B cell (primary cell): ENCODE results near the gene HIPK3. TPM values are rescaled to one million over a fixed set of nuclear protein-coding genes. Genes with fewer than 3 reads are reported as not detected.

Experiments used
- ATAC-seq: fragments of 200-7000 bp; cut with Tn5 transposase; one replicate; pipeline ENCODE4 v1.10.0; 2021; ENCODE audit warnings: low read depth, mild to moderate bottlenecking, moderate number of reproducible peaks, moderate library complexity
- CTCF ChIA-PET: fragments of 350-600 bp; sonication (Branson Sonifier 250); formaldehyde crosslinking; loops from one replicate; lab custom pipeline; 2021; ENCODE audit warnings: antibody characterized with exemption, inconsistent platforms; lab: Charles Lee
- POLR2A ChIA-PET: fragments of 350-600 bp; sonication (Branson Sonifier 250); formaldehyde crosslinking; loops from one replicate; lab custom pipeline; 2021; ENCODE audit warnings: antibody characterized with exemption; lab: Charles Lee
- DNase-seq: peaks from one replicate; pipeline ENCODE4 v3.0.0; 2013
- H2AFZ ChIP-seq: 2 replicates; pipeline ENCODE4 v1.6.1; 2012; ENCODE audit warnings: mild to moderate bottlenecking, low read depth, low read length; ENCODE audit not compliant: insufficient read depth, poor library complexity, severe bottlenecking
- H3K27ac ChIP-seq, 2 donors: 1 replicate in 1 of 2; 2 replicates in 1 of 2; pipeline ENCODE4 v1.5.1; 2012 to 2013; ENCODE audit warnings: low read length in 2 of 2, mild to moderate bottlenecking in 2 of 2, moderate library complexity in 1 of 2
- H3K27me3 ChIP-seq, 4 experiments: fragments of 200-600 bp in 1 of 4; sonication (generic) in 1 of 4; replicated peaks in 1 of 4; 1 replicate in 2 of 4; 2 replicates in 2 of 4; pipeline versions ENCODE4 v1.6.1 to v1.7.0; 2013 to 2016; ENCODE audit warnings: low read length in 3 of 4, mild to moderate bottlenecking in 2 of 4, mixed read lengths in 1 of 4, moderate library complexity in 1 of 4; ENCODE audit not compliant: insufficient read depth in 4 of 4, control insufficient read depth in 3 of 4; ENCODE audit errors: control extremely low read depth in 1 of 4
- H3K36me3 ChIP-seq, 2 experiments: replicated peaks in 1 of 2; 1 replicate in 1 of 2; 2 replicates in 1 of 2; pipeline versions ENCODE4 v1.6.1 to v1.7.1; 2013; ENCODE audit warnings: low read length in 1 of 2; ENCODE audit not compliant: insufficient read depth in 2 of 2, control insufficient read depth in 1 of 2; ENCODE audit errors: control extremely low read depth in 1 of 2, extremely low read depth in 1 of 2
- H3K4me1 ChIP-seq, 2 donors: fragments of 200-600 bp in 1 of 2; sonication (generic) in 1 of 2; 1 replicate in 1 of 2; 2 replicates in 1 of 2; pipeline versions ENCODE4 v1.5.1 to v1.6.1; 2013 to 2017; ENCODE audit warnings: low read length in 2 of 2; ENCODE audit not compliant: control insufficient read depth in 2 of 2, insufficient read depth in 2 of 2
- H3K4me2 ChIP-seq: replicated peaks from 2 replicates; pipeline ENCODE3; 2012; ENCODE audit warnings: mild to moderate bottlenecking, low read depth, low read length; ENCODE audit not compliant: poor library complexity, severe bottlenecking
- H3K4me3 ChIP-seq, 5 experiments: fragments of 200-600 bp in 1 of 5; sonication (generic) in 1 of 5; 1 replicate in 3 of 5; 2 replicates in 2 of 5; pipeline versions ENCODE4 v1.5.1 to v1.7.0; 2011 to 2016; ENCODE audit warnings: low read length in 4 of 5, mild to moderate bottlenecking in 4 of 5, low read depth in 2 of 5, control low read depth in 1 of 5, moderate library complexity in 1 of 5; ENCODE audit not compliant: insufficient read depth in 1 of 5; ENCODE audit errors: control extremely low read depth in 1 of 5, extremely low read depth in 1 of 5
- H3K79me2 ChIP-seq: fragments of 200-600 bp; sonication (generic); one replicate; pipeline ENCODE4 v1.6.0; 2016; ENCODE audit warnings: low read length; ENCODE audit not compliant: control insufficient read depth, insufficient read depth
- H3K9ac ChIP-seq: fragments of 200-600 bp; sonication (generic); 2 replicates; pipeline ENCODE4 v1.6.1; 2017; ENCODE audit warnings: mild to moderate bottlenecking, low read length, moderate library complexity
- H3K9me3 ChIP-seq, 3 donors: one replicate each; pipeline versions ENCODE4 v1.6.1 to v1.7.1; 2013; ENCODE audit warnings: low read length in 2 of 3; ENCODE audit not compliant: control insufficient read depth in 2 of 3, insufficient read depth in 1 of 3; ENCODE audit errors: control extremely low read depth in 1 of 3
- H4K20me1 ChIP-seq: 2 replicates; pipeline ENCODE4 v1.6.0; 2012; ENCODE audit warnings: mild to moderate bottlenecking, low read length; ENCODE audit not compliant: insufficient read depth, control insufficient read depth, poor library complexity, severe bottlenecking
- H3K27ac Mint-ChIP-seq: one replicate; pipeline ENCODE4 v1.8.0; 2021; ENCODE audit warnings: mixed read lengths
- H3K27me3 Mint-ChIP-seq: one replicate; pipeline ENCODE4 v1.8.0; 2021; ENCODE audit warnings: mixed read lengths
- H3K4me1 Mint-ChIP-seq: one replicate; pipeline ENCODE4 v1.8.0; 2021; ENCODE audit warnings: mixed read lengths
- H3K4me3 Mint-ChIP-seq: one replicate; pipeline ENCODE4 v1.8.0; 2021; ENCODE audit warnings: mixed read lengths
- H3K9me3 Mint-ChIP-seq: one replicate; pipeline ENCODE4 v1.8.0; 2022; ENCODE audit warnings: mixed read lengths; ENCODE audit not compliant: insufficient read depth
- CTCF ChIP-seq: fragments of 200-600 bp; IDR thresholded peaks from one replicate; pipeline ENCODE4 v1.8.0; 2022; ENCODE audit warnings: antibody characterized with exemption, mild to moderate bottlenecking
- EZH2 ChIP-seq: IDR thresholded peaks from 2 replicates; pipeline ENCODE4 v1.6.1; 2012; ENCODE audit warnings: borderline replicate concordance, low read depth, mild to moderate bottlenecking, moderate library complexity, low read length; ENCODE audit not compliant: insufficient read depth, poor library complexity, severe bottlenecking
- WGBS: methylation state at CpG from one replicate; pipeline ENCODE4 v1.1.5; 2013; ENCODE audit warnings: missing lambda C conversion rate; ENCODE audit not compliant: insufficient coverage; 5-methylcytosine and 5-hydroxymethylcytosine counted together
- intact Hi-C: fragments of 100-400 bp; cut with micrococcal nuclease; formaldehyde crosslinking; loops from one replicate; pipeline ENCODE4 v1.10.0; 2022
- polyA plus RNA-seq: library from polyadenylated mRNA; depleted of rRNA; stranded (reverse); fragments of >200 nt; gene quantifications from 2 replicates; pipeline ENCODE4 v1.2.3, GENCODE V29; 2012
- total RNA-seq, 2 donors: library from RNA; stranded (reverse); fragments of 120-200 nt in 1 of 2; gene quantifications; 1 replicate in 1 of 2; 2 replicates in 1 of 2; pipeline versions ENCODE4 v1.2.3 to v1.2.4, GENCODE V29; 2013 to 2022

HIPK3 gene
- total and polyA plus RNA-seq, 2 donors (not counting 1 experiment from before 2014, with no cell fraction given), result 13.1 to 81.6 TPM

- Histone ChIP-seq H3K4me3 (no peak overlapping the region), H3K9ac (no peak overlapping the region), H3K4me1 (no peaks in the 10 kb centered on the region), H3K9me3 (peaks cover 0 to 3% (median 0%) of the 10 kb centered on the region in 3 donors), H3K27ac (no peak overlapping the region), H3K4me2 (no peak overlapping the region), H2AFZ (no peak overlapping the region), H3K27me3 (peaks cover 0 to 9% (median 0%) of the 10 kb centered on the region in 4 experiments), H4K20me1 (no peaks in the 10 kb centered on the region), H3K36me3 (no peaks in the 10 kb centered on the region), H3K79me2 (no peaks in the 10 kb centered on the region)
- DNase-seq (no peak), ATAC-seq (no peak)
- ChIA-PET POLR2A (no interaction called here), CTCF (interaction anchor here (1.3 kb wide), 1 partner anchor 346 kb away, joined by 4 read pairs; no protein-coding TSS in a partner anchor)
- no peaks in the 10 kb centered on the region for H3K9me3 Mint-ChIP-seq
- intact Hi-C loops, result no loop called here
- peaks cover 12% of the 10 kb centered on the region for H3K27me3 Mint-ChIP-seq
- 100% methylated on average over 1 of the region's 3 CpGs for WGBS
- H3K4me3 Mint-ChIP-seq, result no peak overlapping the region
- TF ChIP-seq EZH2 (no peak), CTCF (no peak)
- H3K4me1 Mint-ChIP-seq, result no peaks in the 10 kb centered on the region
- no peak overlapping the region for H3K27ac Mint-ChIP-seq
These were observed 139.2 kb downstream of the HIPK3 start for GRCh38 chr11:33396361-33396760.

- no peak overlapping the region for H3K4me3 Mint-ChIP-seq
- Histone ChIP-seq H3K36me3 (no peaks in the 10 kb centered on the region), H3K4me1 (no peaks in the 10 kb centered on the region), H3K4me3 (no peak overlapping the region), H3K27ac (no peak overlapping the region), H3K27me3 (peaks cover 0 to 9% (median 0%) of the 10 kb centered on the region in 4 experiments), H3K79me2 (no peaks in the 10 kb centered on the region), H3K9me3 (peaks cover 0 to 3% (median 0%) of the 10 kb centered on the region in 3 donors), H4K20me1 (no peaks in the 10 kb centered on the region), H3K9ac (no peak overlapping the region), H2AFZ (no peak overlapping the region), H3K4me2 (no peak overlapping the region)
- peaks cover 17% of the 10 kb centered on the region for H3K27me3 Mint-ChIP-seq
- ChIA-PET CTCF (no interaction called here), POLR2A (no interaction called here)
- no peak for DNase-seq
- TF ChIP-seq EZH2 (no peak), CTCF (no peak)
- ATAC-seq, result no peak
- intact Hi-C loops, result no loop called here
- no peaks in the 10 kb centered on the region for H3K4me1 Mint-ChIP-seq
- H3K27ac Mint-ChIP-seq, result no peak overlapping the region
- WGBS, result 92% methylated on average over 2 of the region's 4 CpGs
- no peaks in the 10 kb centered on the region for H3K9me3 Mint-ChIP-seq
These were observed 142.2 kb downstream of the HIPK3 start for GRCh38 chr11:33399421-33399820.
